Uterus (tissue), 2 donors: Measurements from ENCODE around the gene RMND1.

Experiments used
- POLR2A ChIP-seq, 2 donors: fragments of 450-650 bp; IDR thresholded peaks; one replicate each; pipeline ENCODE4 v1.6.1; 2016; ENCODE audit warnings: antibody characterized with exemption in 2 of 2, mild to moderate bottlenecking in 1 of 2, moderate library complexity in 1 of 2
- TF ChIP-seq, protein P1 (sequence below), 4 experiments: fragments of 200-600 bp in 2 of 4; fragments of 450-650 bp in 2 of 4; sonication (generic) in 2 of 4; IDR thresholded peaks; one replicate each; pipeline ENCODE4 v1.5.1; 2016 to 2019; ENCODE audit warnings: antibody characterized with exemption in 4 of 4, mild to moderate bottlenecking in 2 of 4, moderate library complexity in 1 of 4

DNA sequence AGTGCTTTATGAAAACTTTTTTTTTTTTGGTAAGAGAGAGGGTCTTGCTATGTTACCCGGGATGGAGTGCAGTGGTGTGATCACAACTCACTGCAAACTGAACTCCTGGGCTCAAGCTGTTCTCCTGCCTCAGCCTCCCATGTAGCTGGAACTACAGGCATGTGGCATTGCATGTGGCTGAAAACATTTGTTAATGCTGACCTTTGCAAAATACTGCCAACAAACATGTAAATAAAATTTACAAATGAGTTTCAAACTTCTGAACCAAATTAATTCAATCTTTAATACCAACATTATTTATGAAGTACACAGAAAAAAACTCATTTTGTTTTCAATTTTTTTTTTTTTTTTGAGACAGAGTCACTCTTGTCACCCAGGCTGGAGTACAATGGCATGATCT, 34.4 kb downstream of the RMND1 start:
- TF ChIP-seq, protein P1, sequence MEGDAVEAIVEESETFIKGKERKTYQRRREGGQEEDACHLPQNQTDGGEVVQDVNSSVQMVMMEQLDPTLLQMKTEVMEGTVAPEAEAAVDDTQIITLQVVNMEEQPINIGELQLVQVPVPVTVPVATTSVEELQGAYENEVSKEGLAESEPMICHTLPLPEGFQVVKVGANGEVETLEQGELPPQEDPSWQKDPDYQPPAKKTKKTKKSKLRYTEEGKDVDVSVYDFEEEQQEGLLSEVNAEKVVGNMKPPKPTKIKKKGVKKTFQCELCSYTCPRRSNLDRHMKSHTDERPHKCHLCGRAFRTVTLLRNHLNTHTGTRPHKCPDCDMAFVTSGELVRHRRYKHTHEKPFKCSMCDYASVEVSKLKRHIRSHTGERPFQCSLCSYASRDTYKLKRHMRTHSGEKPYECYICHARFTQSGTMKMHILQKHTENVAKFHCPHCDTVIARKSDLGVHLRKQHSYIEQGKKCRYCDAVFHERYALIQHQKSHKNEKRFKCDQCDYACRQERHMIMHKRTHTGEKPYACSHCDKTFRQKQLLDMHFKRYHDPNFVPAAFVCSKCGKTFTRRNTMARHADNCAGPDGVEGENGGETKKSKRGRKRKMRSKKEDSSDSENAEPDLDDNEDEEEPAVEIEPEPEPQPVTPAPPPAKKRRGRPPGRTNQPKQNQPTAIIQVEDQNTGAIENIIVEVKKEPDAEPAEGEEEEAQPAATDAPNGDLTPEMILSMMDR (IDR thresholded peaks at IDR 0.05), result no peak
- TF ChIP-seq POLR2A (IDR thresholded peaks at IDR 0.05), result no peak
